HG03097 (cell line): ENCODE measurements around the gene CCDC107.
"Not testable (repeated sequence)": the region's sequence is repeated elsewhere in the genome, so short reads cannot be mapped to it uniquely, and the experiment has no call there.

Source experiments
- ATAC-seq: cut with Tn5 transposase; IDR thresholded peaks from one replicate; pipeline ENCODE4 v1.9.1; 2021; ENCODE audit not compliant: unreplicated experiment, low FRiP score

Gene CCDC107, protein sequence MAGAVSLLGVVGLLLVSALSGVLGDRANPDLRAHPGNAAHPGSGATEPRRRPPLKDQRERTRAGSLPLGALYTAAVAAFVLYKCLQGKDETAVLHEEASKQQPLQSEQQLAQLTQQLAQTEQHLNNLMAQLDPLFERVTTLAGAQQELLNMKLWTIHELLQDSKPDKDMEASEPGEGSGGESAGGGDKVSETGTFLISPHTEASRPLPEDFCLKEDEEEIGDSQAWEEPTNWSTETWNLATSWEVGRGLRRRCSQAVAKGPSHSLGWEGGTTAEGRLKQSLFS

GRCh38 chr9:35658137-35658967, at the start of gene CCDC107:
Gene CCDC107, plus strand, starts transcription at chr9:35658292. Its CDS starts 88 bp downstream, at chr9:35658380.
- peak; percentile 65 for ATAC-seq

GRCh38 chr9:35609001-35609819, 48.9 kb upstream of the CCDC107 start:
- ATAC-seq: no peak

DNA sequence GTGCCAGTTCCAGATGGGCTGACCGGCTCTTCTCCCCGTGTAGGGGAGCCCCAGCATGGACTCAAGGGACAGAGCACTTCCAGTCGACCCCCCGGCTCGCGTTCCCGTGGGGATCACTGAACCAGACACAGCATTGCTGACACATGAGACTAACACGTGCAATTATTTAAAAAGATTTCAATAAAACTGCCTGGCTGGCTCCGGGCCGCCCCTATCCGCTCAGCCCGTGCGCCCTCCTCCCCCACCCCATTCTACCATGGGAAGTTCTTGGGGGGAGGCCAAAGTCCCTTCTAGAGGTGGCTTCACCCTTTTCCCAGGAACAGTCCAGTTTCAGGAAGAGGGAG, 48.3 kb upstream of the CCDC107 start:
- no peak for ATAC-seq

DNA sequence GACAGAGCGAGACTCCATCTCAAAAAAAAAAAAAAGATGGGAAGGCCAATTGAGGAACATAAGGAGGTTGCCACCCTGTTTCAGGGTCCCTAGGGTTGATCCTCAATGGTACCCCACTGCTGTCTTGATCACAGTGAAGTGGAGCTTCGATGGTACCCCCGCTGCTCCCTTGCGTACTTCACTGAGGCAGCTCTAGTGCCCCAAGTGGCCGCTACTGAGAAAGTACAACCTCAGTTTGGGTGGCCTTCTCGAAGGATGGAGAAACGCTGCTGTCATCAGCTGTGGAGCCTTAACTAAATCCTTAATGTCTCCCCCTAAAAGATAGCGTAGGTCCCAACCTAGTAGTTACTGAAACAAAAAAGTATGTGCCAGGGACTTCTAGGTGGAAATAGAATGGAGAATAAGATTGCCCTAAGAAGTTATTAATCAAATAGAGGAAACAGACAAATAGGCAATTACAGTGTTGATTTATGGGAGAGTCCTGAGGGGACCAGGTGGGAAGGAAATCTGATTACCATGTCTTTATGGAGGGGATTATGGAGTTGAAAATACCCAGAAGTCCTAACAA, 46.8 kb upstream of the CCDC107 start:
- no peak for ATAC-seq

DNA sequence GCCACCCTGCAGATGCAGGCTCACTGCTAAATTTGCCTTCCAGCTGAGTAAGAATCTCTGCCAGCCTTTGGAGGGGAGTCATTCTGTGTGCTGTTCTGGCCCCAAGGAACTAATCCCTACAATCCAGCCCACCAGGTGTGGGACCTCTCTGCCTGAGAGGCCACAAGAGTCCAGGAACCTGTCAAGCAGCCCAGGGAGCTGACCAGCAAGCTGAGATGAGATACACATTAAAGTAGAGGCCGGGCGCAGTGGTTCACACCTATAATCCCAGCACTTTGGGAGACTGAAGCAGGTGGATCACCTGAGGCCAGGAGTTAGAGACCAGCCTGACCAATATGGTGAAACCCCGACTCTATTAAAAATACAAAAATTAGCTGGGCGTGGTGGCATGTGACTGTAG, 46.0 kb upstream of the CCDC107 start:
- ATAC-seq: not testable (repeated sequence)

GRCh38 chr9:35612843-35613242, 45.2 kb upstream of the CCDC107 start:
- ATAC-seq: no peak

GRCh38 chr9:35615981-35616680, 42.0 kb upstream of the CCDC107 start:
- ATAC-seq: no peak

GRCh38 chr9:35616681-35617459, 41.2 kb upstream of the CCDC107 start:
- ATAC-seq: no peak

- no peak for ATAC-seq
Measured at GRCh38 chr9:35617548-35617947, 40.5 kb upstream of the CCDC107 start.

- no peak for ATAC-seq
Measured at GRCh38 chr9:35618325-35618727, 39.8 kb upstream of the CCDC107 start, which contains the start of gene CD72. Gene CD72, minus strand, starts transcription at chr9:35618413. Its CDS starts 110 bp downstream, at chr9:35618303.

DNA sequence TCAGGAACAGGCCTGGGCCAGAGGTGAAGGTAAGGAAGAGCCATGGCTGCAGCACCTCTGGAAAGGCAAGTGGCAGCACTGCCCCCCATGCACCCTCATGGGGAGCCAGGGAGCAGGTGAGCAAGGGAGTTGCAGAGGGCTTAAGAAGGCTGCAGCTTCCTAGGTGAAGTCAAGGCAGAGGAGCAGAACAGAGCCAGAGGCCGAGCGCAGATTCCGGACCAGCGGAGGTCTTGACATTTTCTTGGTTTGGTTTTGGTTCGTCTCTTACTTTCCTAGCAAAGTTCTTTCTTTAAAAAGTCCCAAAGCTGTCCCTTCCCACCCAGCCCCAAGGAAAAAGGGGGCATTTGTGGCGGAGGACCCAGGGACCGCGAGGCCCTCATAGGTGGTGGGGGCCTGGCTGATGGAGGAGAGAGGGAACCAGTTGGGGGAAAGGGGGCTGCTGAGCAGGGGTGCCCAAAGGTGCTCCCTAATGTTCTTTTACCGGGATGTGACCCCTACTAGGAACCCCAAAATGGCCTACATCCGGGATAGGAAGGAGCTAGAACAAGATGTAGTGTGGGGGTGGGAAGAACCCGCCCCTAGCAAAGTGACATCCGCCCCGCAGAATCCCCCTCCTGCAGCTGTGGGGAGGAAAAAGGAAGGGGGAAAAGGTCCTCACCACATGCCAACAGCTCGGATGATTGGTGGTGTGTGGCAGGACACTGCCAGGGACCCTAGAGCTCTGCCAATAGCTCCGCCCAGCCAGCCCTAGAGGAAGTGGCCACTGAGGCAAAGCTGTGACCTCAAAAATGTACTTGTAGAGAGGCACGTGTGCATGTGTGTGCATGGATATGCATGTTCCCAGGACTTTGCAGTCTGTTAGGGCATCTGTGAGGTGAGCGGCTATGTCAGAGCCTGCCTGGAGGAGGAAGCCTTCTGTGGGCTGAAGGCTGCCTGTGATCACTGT, 39.0 kb upstream of the CCDC107 start:
- ATAC-seq: peak; percentile 56

- peak; percentile 49 for ATAC-seq
Measured at GRCh38 chr9:35619800-35620158, 38.3 kb upstream of the CCDC107 start.

DNA sequence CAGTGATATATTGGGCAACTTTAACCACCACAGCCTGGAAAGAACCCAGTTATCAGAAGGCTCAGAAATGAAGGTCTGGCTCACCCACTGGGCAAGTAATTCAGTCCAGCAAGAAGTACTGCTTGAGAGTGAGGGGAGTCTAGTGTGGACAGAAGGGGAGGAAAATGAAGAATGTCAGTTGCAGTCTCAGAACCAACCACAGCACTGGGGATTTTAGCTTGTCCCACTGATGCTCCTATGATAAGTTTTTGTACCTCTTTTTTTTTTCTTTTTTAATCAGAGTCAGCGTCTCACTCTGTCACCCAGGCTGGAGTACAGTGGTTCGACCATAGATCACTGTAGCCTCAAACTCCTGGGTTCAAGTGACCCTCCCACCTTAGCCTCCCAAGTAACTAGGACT, 30.5 kb upstream of the CCDC107 start:
- no peak for ATAC-seq

- ATAC-seq: no peak
Measured at GRCh38 chr9:35628389-35628991, 29.6 kb upstream of the CCDC107 start.

- ATAC-seq: no peak
Measured at GRCh38 chr9:35629597-35629996, 28.5 kb upstream of the CCDC107 start.

DNA sequence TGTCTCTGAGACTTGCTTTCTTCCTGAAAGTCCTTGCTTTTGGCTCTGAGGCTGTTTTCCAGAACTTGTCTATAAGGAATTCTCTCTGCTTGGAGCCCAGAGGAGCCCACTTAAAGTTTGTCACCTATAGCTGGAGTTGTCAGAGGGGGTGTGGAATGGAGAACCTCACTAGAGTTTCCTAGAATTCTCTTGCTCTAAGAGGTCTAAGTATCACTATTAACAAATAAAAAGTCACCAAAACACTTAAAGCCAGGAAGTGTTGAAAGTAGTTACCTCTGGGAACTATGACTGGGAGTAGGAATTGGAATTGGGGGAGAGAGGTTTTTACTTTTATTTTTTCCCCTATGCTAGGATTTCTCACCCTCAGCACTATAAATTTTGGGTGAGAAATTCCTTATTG, 22.4 kb upstream of the CCDC107 start:
- no peak for ATAC-seq

GRCh38 chr9:35636135-35636876, 21.8 kb upstream of the CCDC107 start:
- ATAC-seq: no peak
